ENCODE measurements around the gene CRIM1. TPM values are rescaled to one million over a fixed set of nuclear protein-coding genes. Genes with fewer than 3 reads are reported as not detected.

Gene CRIM1
- total RNA-seq, 1 donor from 2014 or later: 0.58 TPM

DNA sequence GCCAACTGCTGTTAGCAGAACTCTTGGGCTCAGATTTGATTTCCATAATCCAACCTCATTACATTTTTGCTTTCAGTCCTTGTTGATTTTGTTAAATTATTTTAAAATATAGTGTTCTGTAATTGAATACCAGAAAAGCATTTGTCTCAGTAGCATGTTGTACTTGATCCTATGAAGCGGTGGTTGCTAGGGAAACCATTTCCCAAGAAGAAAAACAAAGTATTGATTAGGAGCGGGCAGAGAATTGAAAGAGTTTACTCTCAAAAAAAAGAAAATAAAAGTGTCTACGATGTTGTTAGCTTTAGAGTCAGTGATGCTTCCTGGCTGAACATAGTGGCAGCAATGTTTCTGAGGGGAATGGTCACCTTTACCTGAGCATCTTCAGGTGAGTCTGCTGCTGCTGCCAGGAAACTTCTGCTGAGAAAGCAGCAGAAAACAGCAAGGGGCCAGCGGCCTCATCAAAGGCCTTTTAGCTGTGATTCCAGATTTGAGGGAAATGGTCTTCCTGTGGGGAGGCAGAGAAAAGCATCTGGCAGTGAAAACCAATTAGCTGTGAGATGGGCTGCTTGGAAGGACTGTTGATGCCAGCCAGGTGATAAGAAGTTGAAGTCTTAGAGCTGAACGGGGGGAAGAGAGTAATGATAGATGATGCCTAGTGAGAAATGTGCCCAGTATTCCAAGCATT lies 37.1 kb downstream of the CRIM1 start:
- intact Hi-C loops (cut with micrococcal nuclease): no loop called here
- POLR2A ChIA-PET: no interaction called here
- TF ChIP-seq, protein P1, sequence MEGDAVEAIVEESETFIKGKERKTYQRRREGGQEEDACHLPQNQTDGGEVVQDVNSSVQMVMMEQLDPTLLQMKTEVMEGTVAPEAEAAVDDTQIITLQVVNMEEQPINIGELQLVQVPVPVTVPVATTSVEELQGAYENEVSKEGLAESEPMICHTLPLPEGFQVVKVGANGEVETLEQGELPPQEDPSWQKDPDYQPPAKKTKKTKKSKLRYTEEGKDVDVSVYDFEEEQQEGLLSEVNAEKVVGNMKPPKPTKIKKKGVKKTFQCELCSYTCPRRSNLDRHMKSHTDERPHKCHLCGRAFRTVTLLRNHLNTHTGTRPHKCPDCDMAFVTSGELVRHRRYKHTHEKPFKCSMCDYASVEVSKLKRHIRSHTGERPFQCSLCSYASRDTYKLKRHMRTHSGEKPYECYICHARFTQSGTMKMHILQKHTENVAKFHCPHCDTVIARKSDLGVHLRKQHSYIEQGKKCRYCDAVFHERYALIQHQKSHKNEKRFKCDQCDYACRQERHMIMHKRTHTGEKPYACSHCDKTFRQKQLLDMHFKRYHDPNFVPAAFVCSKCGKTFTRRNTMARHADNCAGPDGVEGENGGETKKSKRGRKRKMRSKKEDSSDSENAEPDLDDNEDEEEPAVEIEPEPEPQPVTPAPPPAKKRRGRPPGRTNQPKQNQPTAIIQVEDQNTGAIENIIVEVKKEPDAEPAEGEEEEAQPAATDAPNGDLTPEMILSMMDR (IDR thresholded peaks at IDR 0.05): no peak

GRCh38 chr2:36393738-36394256 lies 38.2 kb downstream of the CRIM1 start:
- H3K27me3 Mint-ChIP-seq: peaks cover 2% of the 10 kb centered on the region
- H3K4me3 Mint-ChIP-seq: no peak overlapping the region
- no peaks in the 10 kb centered on the region for H3K4me1 Mint-ChIP-seq
- ChIA-PET POLR2A (no interaction called here), CTCF (no interaction called here)
- no peaks in the 10 kb centered on the region for H3K36me3 Mint-ChIP-seq (ENCODE audit: low read depth)
- DNase-seq (no peak), ATAC-seq (ENCODE audit: low read depth) (no peak)
- intact Hi-C loops (cut with micrococcal nuclease): no loop called here
- no peaks in the 10 kb centered on the region for H3K9me3 Mint-ChIP-seq
- TF ChIP-seq, protein P1 (IDR thresholded peaks at IDR 0.05): no peak
- H3K27ac Mint-ChIP-seq: no peak overlapping the region

More for the DNA sequence above, 37.1 kb downstream of the CRIM1 start:
- Mint-ChIP-seq H3K4me1 (peaks cover under 1% of the 10 kb centered on the region), H3K9me3 (no peaks in the 10 kb centered on the region), H3K27me3 (peaks cover 2% of the 10 kb centered on the region), H3K4me3 (no peak overlapping the region), H3K36me3 (ENCODE audit: low read depth) (no peaks in the 10 kb centered on the region), H3K27ac (no peak overlapping the region)
- CTCF ChIA-PET: no interaction called here
- ATAC-seq (ENCODE audit: low read depth) (no peak), DNase-seq (no peak)

DNA sequence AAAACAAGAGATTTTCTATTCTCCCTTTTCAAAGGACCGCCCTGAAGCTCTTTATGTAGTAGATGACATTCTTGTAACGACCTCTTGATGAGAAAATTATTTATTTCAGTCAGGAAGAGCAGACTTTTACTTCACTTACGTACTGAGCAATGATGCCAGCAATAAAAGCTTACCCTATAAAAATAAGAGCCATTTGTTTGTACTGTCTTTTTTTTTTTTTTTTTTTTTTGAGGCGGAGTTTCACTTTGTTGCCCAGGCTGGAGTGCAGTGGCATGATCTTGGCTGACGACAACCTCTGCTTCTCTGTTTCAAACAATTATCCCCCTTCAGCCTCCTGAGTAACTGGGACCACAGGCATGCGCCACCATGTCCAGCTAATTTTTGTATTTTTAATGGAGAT lies 39.2 kb downstream of the CRIM1 start:
- Mint-ChIP-seq H3K27me3 (peaks cover 2% of the 10 kb centered on the region), H3K4me3 (no peak overlapping the region), H3K36me3 (ENCODE audit: low read depth) (no peaks in the 10 kb centered on the region), H3K27ac (no peak overlapping the region), H3K4me1 (no peaks in the 10 kb centered on the region), H3K9me3 (no peaks in the 10 kb centered on the region)
- intact Hi-C loops (cut with micrococcal nuclease): no loop called here
- no peak for ATAC-seq (ENCODE audit: low read depth)
- ChIA-PET CTCF (no interaction called here), POLR2A (no interaction called here)
- DNase-seq: no peak
- TF ChIP-seq, protein P1 (IDR thresholded peaks at IDR 0.05): no peak

- DNase-seq (no peak), ATAC-seq (ENCODE audit: low read depth) (no peak)
- Mint-ChIP-seq H3K9me3 (no peaks in the 10 kb centered on the region), H3K4me3 (no peak overlapping the region), H3K27me3 (no peaks in the 10 kb centered on the region), H3K36me3 (ENCODE audit: low read depth) (no peaks in the 10 kb centered on the region), H3K27ac (no peak overlapping the region), H3K4me1 (no peaks in the 10 kb centered on the region)
- ChIA-PET POLR2A (no interaction called here), CTCF (no interaction called here)
- TF ChIP-seq, protein P1 (IDR thresholded peaks at IDR 0.05): no peak
- intact Hi-C loops (cut with micrococcal nuclease): no loop called here
These were observed 40.3 kb downstream of the CRIM1 start for GRCh38 chr2:36395866-36396265.

DNA sequence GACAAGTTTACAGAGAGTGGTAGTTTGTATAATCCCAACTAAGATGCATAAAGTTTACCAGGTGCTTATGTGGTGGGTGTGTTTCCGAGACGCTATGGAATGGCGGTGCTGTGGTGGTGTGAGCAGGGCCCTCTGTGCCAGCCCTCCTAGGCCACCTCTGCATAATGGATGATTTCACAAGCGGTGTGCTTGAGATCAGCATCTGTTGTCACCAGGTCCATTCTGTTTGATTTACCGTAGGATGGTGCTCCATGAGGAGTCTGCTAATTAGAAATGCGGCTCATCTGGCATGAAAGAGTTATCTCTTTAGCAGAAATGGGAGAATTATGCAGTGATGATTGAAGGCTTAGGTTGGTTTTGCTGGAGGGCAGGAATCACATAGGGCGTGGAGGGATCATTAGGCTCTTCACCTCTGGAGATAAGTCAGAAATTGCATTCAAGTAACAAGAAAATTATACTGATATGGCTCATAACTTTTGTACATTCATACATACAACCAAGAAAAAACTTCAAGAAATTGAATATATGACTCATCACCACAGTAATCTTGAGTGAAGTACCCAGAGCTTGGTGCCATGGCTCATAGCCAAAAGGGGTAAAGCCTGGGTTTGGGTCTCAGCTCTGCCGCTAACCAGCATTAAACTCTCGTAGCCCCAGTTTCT lies 41.4 kb downstream of the CRIM1 start:
- CTCF ChIA-PET: no interaction called here
- POLR2A ChIA-PET: no interaction called here
- intact Hi-C loops (cut with micrococcal nuclease): no loop called here
- no peak for ATAC-seq (ENCODE audit: low read depth)
- Mint-ChIP-seq H3K4me1 (no peaks in the 10 kb centered on the region), H3K27ac (no peak overlapping the region), H3K9me3 (no peaks in the 10 kb centered on the region), H3K27me3 (no peaks in the 10 kb centered on the region), H3K36me3 (ENCODE audit: low read depth) (no peaks in the 10 kb centered on the region), H3K4me3 (no peak overlapping the region)
- TF ChIP-seq, protein P1 (IDR thresholded peaks at IDR 0.05): no peak
- no peak for DNase-seq
